Suprapubic skin (tissue), 4 donors: ENCODE results near the gene PSMG1. TPM values are rescaled to one million over a fixed set of nuclear protein-coding genes. Genes with fewer than 3 reads are reported as not detected.

ENCODE experiments used
- DNase-seq, 2 donors: peaks; one replicate each; pipeline ENCODE4 v3.0.0-alpha.2; 2019; ENCODE audit warnings: low spot score in 2 of 2
- H3K27ac ChIP-seq: fragments of 200-600 bp; sonication (generic); one replicate; pipeline ENCODE4 v1.5.1; 2019
- H3K27me3 ChIP-seq: fragments of 200-600 bp; sonication (generic); one replicate; pipeline ENCODE4 v1.5.1; 2019
- H3K36me3 ChIP-seq: fragments of 200-600 bp; sonication (generic); one replicate; pipeline ENCODE4 v1.5.1; 2019
- H3K4me1 ChIP-seq: fragments of 200-600 bp; sonication (generic); one replicate; pipeline ENCODE4 v1.5.1; 2019
- H3K4me3 ChIP-seq: fragments of 200-600 bp; sonication (generic); one replicate; pipeline ENCODE4 v1.5.1; 2019; ENCODE audit warnings: mild to moderate bottlenecking
- H3K9me3 ChIP-seq: fragments of 200-600 bp; sonication (generic); one replicate; pipeline ENCODE4 v1.5.1; 2019
- EP300 ChIP-seq: sonication (generic); formaldehyde crosslinking; IDR thresholded peaks from one replicate; pipeline ENCODE4 v1.6.1; 2017; ENCODE audit warnings: antibody characterized with exemption
- POLR2A ChIP-seq, 2 donors: fragments of 450-650 bp; IDR thresholded peaks; one replicate each; pipeline ENCODE4 v1.6.1; 2017; ENCODE audit warnings: antibody characterized with exemption in 2 of 2, mild to moderate bottlenecking in 2 of 2, moderate library complexity in 2 of 2
- POLR2AphosphoS5 ChIP-seq, 3 donors: sonication (generic); formaldehyde crosslinking; IDR thresholded peaks; one replicate each; pipeline ENCODE4 v1.6.1; 2017; ENCODE audit warnings: antibody characterized with exemption in 3 of 3
- WGBS: methylation state at CpG from one replicate; pipeline ENCODE4 v1.1.5; 2018; 5-methylcytosine and 5-hydroxymethylcytosine counted together
- total RNA-seq, 4 donors: library from RNA; depleted of rRNA; stranded (reverse); fragments of >200 nt; gene quantifications; one replicate each; pipeline ENCODE4 v1.1.0, GENCODE V29; 2016
- TF ChIP-seq, protein P1 (sequence below), 2 donors: fragments of 200-600 bp in 1 of 2; fragments of 450-650 bp in 1 of 2; sonication (generic) in 1 of 2; IDR thresholded peaks; one replicate each; pipeline ENCODE4 v1.5.1; 2016 to 2019; ENCODE audit warnings: antibody characterized with exemption in 2 of 2, mild to moderate bottlenecking in 1 of 2, moderate library complexity in 1 of 2

PSMG1 gene
- total RNA-seq, 4 donors from 2014 or later: 22.5 to 33.4 (median 28.1) TPM

- no peak for TF ChIP-seq POLR2AphosphoS5 (IDR thresholded peaks at IDR 0.05)
- TF ChIP-seq, protein P1, sequence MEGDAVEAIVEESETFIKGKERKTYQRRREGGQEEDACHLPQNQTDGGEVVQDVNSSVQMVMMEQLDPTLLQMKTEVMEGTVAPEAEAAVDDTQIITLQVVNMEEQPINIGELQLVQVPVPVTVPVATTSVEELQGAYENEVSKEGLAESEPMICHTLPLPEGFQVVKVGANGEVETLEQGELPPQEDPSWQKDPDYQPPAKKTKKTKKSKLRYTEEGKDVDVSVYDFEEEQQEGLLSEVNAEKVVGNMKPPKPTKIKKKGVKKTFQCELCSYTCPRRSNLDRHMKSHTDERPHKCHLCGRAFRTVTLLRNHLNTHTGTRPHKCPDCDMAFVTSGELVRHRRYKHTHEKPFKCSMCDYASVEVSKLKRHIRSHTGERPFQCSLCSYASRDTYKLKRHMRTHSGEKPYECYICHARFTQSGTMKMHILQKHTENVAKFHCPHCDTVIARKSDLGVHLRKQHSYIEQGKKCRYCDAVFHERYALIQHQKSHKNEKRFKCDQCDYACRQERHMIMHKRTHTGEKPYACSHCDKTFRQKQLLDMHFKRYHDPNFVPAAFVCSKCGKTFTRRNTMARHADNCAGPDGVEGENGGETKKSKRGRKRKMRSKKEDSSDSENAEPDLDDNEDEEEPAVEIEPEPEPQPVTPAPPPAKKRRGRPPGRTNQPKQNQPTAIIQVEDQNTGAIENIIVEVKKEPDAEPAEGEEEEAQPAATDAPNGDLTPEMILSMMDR (IDR thresholded peaks at IDR 0.05): peak in 1 of 2 donors; percentile 17
- no peak overlapping the region for H3K27ac ChIP-seq
- peaks cover 9% of the 10 kb centered on the region for H3K36me3 ChIP-seq
- WGBS: 88% methylated on average over 2 of the region's 2 CpGs
- no peaks in the 10 kb centered on the region for H3K9me3 ChIP-seq
- DNase-seq: no peak
- H3K4me1 ChIP-seq: peaks cover 25% of the 10 kb centered on the region
- no peaks in the 10 kb centered on the region for H3K27me3 ChIP-seq
- H3K4me3 ChIP-seq: no peak overlapping the region
These were observed 2.7 kb downstream of the PSMG1 start for GRCh38 chr21:39180429-39181019.

- H3K27me3 ChIP-seq: no peaks in the 10 kb centered on the region
- peaks cover 13% of the 10 kb centered on the region for H3K36me3 ChIP-seq
- DNase-seq: no peak
- no peak overlapping the region for H3K27ac ChIP-seq
- peaks cover 16% of the 10 kb centered on the region for H3K4me1 ChIP-seq
- no peaks in the 10 kb centered on the region for H3K9me3 ChIP-seq
- TF ChIP-seq POLR2A (IDR thresholded peaks at IDR 0.05) (no peak), POLR2AphosphoS5 (IDR thresholded peaks at IDR 0.05) (no peak)
- TF ChIP-seq, protein P1 (IDR thresholded peaks at IDR 0.05): no peak
- WGBS: 73% methylated on average over 7 of the region's 7 CpGs
- H3K4me3 ChIP-seq: no peak overlapping the region
These were observed 4.8 kb downstream of the PSMG1 start for GRCh38 chr21:39178421-39178820.

DNA sequence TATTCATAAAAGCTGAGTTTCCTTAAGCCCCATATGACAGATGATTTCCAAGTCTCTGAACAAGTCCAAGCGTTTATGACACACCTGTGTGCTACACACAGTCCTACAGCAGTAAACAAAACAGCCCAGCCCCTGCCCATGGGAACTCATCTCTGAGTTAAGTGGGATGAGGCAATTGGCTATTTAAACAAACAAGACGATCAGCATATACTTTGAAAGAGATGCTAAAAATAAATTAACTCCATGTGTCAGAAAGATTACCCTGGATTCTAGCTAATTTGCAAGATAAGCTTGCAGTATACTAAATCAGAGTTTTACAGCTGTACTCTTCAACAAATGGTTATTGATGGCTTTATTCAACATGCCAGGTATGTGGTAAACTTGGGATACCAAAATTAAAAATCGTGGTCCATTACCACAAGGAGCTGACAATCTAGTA, 7.0 kb downstream of the PSMG1 start:
- WGBS: 34% methylated on average over 3 of the region's 3 CpGs
- Histone ChIP-seq H3K36me3 (peaks cover 21% of the 10 kb centered on the region), H3K4me3 (no peak overlapping the region), H3K27ac (no peak overlapping the region), H3K9me3 (no peaks in the 10 kb centered on the region), H3K27me3 (no peaks in the 10 kb centered on the region), H3K4me1 (peaks cover 4% of the 10 kb centered on the region)
- TF ChIP-seq, protein P1 (IDR thresholded peaks at IDR 0.05): no peak
- TF ChIP-seq POLR2A (IDR thresholded peaks at IDR 0.05): no peak
- no peak for TF ChIP-seq EP300
- TF ChIP-seq POLR2AphosphoS5 (IDR thresholded peaks at IDR 0.05): no peak
- DNase-seq: no peak

DNA sequence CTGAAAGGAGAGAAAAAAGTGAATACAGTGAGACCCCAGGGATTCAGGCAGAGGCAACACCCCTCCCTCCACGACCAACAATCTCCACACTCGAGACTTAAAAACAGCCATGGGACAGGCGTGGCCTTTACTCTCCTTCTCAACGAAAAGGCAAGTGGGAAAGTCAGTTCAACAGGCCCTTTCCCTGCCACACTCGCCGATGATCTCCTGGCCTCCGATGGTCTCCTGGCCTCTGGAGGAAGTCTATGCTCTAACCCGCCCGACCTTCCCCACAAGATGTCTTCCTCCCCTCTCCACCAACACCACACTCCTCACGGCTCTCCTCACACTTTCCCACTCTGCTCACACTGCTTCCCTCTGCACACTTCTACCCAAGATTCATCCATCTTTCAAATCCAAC, 7.6 kb downstream of the PSMG1 start:
- H3K4me1 ChIP-seq: peaks cover 4% of the 10 kb centered on the region
- TF ChIP-seq, protein P1 (IDR thresholded peaks at IDR 0.05): no peak
- TF ChIP-seq POLR2AphosphoS5 (IDR thresholded peaks at IDR 0.05) (no peak), EP300 (no peak), POLR2A (IDR thresholded peaks at IDR 0.05) (no peak)
- no peaks in the 10 kb centered on the region for H3K27me3 ChIP-seq
- WGBS: 79% methylated on average over 10 of the region's 10 CpGs
- H3K9me3 ChIP-seq: no peaks in the 10 kb centered on the region
- H3K4me3 ChIP-seq: no peak overlapping the region
- peaks cover 26% of the 10 kb centered on the region for H3K36me3 ChIP-seq
- no peak overlapping the region for H3K27ac ChIP-seq
- DNase-seq: no peak

GRCh38 chr21:39175154-39175553, 8.1 kb downstream of the PSMG1 start:
- H3K9me3 ChIP-seq: no peaks in the 10 kb centered on the region
- no peak for DNase-seq
- no peak overlapping the region for H3K27ac ChIP-seq
- no peaks in the 10 kb centered on the region for H3K27me3 ChIP-seq
- H3K4me1 ChIP-seq: no peaks in the 10 kb centered on the region
- TF ChIP-seq POLR2AphosphoS5 (IDR thresholded peaks at IDR 0.05) (no peak), POLR2A (IDR thresholded peaks at IDR 0.05) (no peak), EP300 (no peak)
- TF ChIP-seq, protein P1 (IDR thresholded peaks at IDR 0.05): peak in 1 of 2 donors; percentile 30
- H3K4me3 ChIP-seq: no peak overlapping the region
- WGBS: 83% methylated on average over 4 of the region's 4 CpGs
- peaks cover 26% of the 10 kb centered on the region for H3K36me3 ChIP-seq
